HCT116 (cell line): ENCODE results near the gene CPNE5.

ENCODE experiments used
- CEBPB ChIP-seq: IDR thresholded peaks from 2 replicates; pipeline ENCODE4 v1.6.1; 2012; ENCODE audit warnings: low read depth
- ELF1 ChIP-seq: IDR thresholded peaks from 2 replicates; pipeline ENCODE4 v1.6.1; 2012; ENCODE audit warnings: low read depth, borderline replicate concordance
- EZH2 ChIP-seq: fragments of 200-600 bp; sonication (generic); IDR thresholded peaks from 2 replicates; pipeline ENCODE4 v1.6.1; 2017; ENCODE audit warnings: antibody characterized with exemption, mixed run types
- EZH2phosphoT487 ChIP-seq: fragments of 200-600 bp; IDR thresholded peaks from 2 replicates; pipeline ENCODE4 v1.6.1; 2018; ENCODE audit warnings: antibody characterized with exemption, borderline replicate concordance
- POLR2A ChIP-seq: IDR thresholded peaks from 2 replicates; pipeline ENCODE4 v1.7.0; 2011; ENCODE audit warnings: borderline replicate concordance; ENCODE audit not compliant: insufficient read depth, insufficient read length; ENCODE audit errors: extremely low read depth
- RAD21 ChIP-seq: IDR thresholded peaks from 2 replicates; pipeline ENCODE4 v1.6.1; 2012; ENCODE audit warnings: low read depth, mild to moderate bottlenecking
- SP1 ChIP-seq: IDR thresholded peaks from 2 replicates; pipeline ENCODE4 v1.6.1; 2012; ENCODE audit warnings: low read depth
- SRF ChIP-seq: IDR thresholded peaks from 2 replicates; pipeline ENCODE4 v1.6.1; 2012; ENCODE audit warnings: low read depth
- TCF7L2 ChIP-seq: IDR thresholded peaks from 2 replicates; pipeline ENCODE4 v1.7.0; 2011; ENCODE audit warnings: borderline replicate concordance, inconsistent platforms; ENCODE audit not compliant: insufficient read depth, insufficient read length; ENCODE audit errors: extremely low read depth
- TF ChIP-seq, protein P1 (sequence below): IDR thresholded peaks from 2 replicates; pipeline ENCODE4 v1.6.1; 2012
- TF ChIP-seq, protein P2 (sequence below), 3 experiments: fragments of 200-600 bp in 1 of 3; sonication (generic) in 1 of 3; IDR thresholded peaks in 2 of 3; conservative IDR thresholded peaks in 1 of 3; 2 replicates each; pipeline ENCODE4 v1.5.1; 2012 to 2017; ENCODE audit warnings: low read depth in 2 of 3, low read length in 2 of 3, antibody characterized with exemption in 1 of 3, borderline replicate concordance in 1 of 3, control low read depth in 1 of 3, mild to moderate bottlenecking in 1 of 3, mixed read lengths in 1 of 3, mixed run types in 1 of 3, moderate library complexity in 1 of 3; ENCODE audit not compliant: insufficient read depth in 1 of 3
- TF ChIP-seq, protein P3 (sequence below): IDR thresholded peaks from 2 replicates; pipeline ENCODE4 v1.6.1; 2012; ENCODE audit warnings: low read depth
- TF ChIP-seq, protein P4 (sequence below): IDR thresholded peaks from 2 replicates; pipeline ENCODE4 v1.6.1; 2011; ENCODE audit warnings: mild to moderate bottlenecking, low read length, moderate library complexity; ENCODE audit not compliant: insufficient replicate concordance; ENCODE audit errors: extremely low read depth

DNA sequence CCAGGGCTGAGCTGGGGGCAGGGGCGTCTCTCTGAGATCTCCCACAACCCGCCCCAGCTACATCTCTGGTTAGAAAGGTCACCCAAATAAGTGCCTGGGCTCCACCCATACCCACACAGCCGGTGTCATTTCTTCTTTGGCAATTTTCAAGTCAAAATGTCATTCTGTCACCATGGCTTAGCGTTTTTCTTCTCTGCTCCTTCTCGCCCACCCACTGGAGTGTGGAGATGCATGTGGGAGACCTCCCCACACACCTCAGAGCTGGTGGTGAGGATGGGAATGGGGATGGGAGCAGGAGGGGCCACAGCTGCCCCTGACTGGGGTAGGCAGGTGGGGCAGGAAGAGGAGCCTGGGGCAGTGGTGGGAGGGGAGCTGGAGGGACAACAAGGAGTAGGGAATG, 63.1 kb downstream of the CPNE5 start:
- TF ChIP-seq, protein P1, sequence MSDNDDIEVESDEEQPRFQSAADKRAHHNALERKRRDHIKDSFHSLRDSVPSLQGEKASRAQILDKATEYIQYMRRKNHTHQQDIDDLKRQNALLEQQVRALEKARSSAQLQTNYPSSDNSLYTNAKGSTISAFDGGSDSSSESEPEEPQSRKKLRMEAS: no peak
- TF ChIP-seq ELF1 (no peak), RAD21 (no peak), CEBPB (no peak), EZH2phosphoT487 (no peak), EZH2 (no peak), SP1 (no peak), TCF7L2 (no peak), POLR2A (no peak), SRF (no peak)
- TF ChIP-seq, protein P2, sequence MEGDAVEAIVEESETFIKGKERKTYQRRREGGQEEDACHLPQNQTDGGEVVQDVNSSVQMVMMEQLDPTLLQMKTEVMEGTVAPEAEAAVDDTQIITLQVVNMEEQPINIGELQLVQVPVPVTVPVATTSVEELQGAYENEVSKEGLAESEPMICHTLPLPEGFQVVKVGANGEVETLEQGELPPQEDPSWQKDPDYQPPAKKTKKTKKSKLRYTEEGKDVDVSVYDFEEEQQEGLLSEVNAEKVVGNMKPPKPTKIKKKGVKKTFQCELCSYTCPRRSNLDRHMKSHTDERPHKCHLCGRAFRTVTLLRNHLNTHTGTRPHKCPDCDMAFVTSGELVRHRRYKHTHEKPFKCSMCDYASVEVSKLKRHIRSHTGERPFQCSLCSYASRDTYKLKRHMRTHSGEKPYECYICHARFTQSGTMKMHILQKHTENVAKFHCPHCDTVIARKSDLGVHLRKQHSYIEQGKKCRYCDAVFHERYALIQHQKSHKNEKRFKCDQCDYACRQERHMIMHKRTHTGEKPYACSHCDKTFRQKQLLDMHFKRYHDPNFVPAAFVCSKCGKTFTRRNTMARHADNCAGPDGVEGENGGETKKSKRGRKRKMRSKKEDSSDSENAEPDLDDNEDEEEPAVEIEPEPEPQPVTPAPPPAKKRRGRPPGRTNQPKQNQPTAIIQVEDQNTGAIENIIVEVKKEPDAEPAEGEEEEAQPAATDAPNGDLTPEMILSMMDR (IDR thresholded peaks at IDR 0.05 in 2 of 3, conservative IDR thresholded peaks at IDR 0.05 in 1 of 3; ENCODE audit: borderline replicate concordance in 1 of 3, insufficient read depth in 1 of 3, low read depth in 2 of 3, low read length in 2 of 3): no peak
- TF ChIP-seq, protein P3, sequence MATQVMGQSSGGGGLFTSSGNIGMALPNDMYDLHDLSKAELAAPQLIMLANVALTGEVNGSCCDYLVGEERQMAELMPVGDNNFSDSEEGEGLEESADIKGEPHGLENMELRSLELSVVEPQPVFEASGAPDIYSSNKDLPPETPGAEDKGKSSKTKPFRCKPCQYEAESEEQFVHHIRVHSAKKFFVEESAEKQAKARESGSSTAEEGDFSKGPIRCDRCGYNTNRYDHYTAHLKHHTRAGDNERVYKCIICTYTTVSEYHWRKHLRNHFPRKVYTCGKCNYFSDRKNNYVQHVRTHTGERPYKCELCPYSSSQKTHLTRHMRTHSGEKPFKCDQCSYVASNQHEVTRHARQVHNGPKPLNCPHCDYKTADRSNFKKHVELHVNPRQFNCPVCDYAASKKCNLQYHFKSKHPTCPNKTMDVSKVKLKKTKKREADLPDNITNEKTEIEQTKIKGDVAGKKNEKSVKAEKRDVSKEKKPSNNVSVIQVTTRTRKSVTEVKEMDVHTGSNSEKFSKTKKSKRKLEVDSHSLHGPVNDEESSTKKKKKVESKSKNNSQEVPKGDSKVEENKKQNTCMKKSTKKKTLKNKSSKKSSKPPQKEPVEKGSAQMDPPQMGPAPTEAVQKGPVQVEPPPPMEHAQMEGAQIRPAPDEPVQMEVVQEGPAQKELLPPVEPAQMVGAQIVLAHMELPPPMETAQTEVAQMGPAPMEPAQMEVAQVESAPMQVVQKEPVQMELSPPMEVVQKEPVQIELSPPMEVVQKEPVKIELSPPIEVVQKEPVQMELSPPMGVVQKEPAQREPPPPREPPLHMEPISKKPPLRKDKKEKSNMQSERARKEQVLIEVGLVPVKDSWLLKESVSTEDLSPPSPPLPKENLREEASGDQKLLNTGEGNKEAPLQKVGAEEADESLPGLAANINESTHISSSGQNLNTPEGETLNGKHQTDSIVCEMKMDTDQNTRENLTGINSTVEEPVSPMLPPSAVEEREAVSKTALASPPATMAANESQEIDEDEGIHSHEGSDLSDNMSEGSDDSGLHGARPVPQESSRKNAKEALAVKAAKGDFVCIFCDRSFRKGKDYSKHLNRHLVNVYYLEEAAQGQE: no peak
- TF ChIP-seq, protein P4, sequence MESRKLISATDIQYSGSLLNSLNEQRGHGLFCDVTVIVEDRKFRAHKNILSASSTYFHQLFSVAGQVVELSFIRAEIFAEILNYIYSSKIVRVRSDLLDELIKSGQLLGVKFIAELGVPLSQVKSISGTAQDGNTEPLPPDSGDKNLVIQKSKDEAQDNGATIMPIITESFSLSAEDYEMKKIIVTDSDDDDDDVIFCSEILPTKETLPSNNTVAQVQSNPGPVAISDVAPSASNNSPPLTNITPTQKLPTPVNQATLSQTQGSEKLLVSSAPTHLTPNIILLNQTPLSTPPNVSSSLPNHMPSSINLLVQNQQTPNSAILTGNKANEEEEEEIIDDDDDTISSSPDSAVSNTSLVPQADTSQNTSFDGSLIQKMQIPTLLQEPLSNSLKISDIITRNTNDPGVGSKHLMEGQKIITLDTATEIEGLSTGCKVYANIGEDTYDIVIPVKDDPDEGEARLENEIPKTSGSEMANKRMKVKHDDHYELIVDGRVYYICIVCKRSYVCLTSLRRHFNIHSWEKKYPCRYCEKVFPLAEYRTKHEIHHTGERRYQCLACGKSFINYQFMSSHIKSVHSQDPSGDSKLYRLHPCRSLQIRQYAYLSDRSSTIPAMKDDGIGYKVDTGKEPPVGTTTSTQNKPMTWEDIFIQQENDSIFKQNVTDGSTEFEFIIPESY: no peak
